ENCODE data around the gene VOPP1. TPM values are rescaled to one million over a fixed set of nuclear protein-coding genes. Genes with fewer than 3 reads are reported as not detected.
A peak's percentile ranks its signal among the peaks of the same experiment; 100 is the strongest.
"Not testable (repeated sequence)": the region's sequence is repeated elsewhere in the genome, so short reads cannot be mapped to it uniquely, and the experiment has no call there.

Gene VOPP1
- polyA plus RNA-seq (2013, experiment 1 of 4) = 58.4 TPM
- 58.9 TPM for polyA plus RNA-seq (2013, experiment 2 of 4)
- 44.8 TPM for polyA plus RNA-seq (2013, experiment 3 of 4)
- 46.7 TPM for polyA plus RNA-seq (2013, experiment 4 of 4)

GRCh38 chr7:55572378-55573233 is at the start of gene VOPP1:
Gene VOPP1 (minus strand): TSS chr7:55572502. CDS start chr7:55572324, 178 bp downstream.
- H3K27ac ChIP-seq (ENCODE audit: insufficient read depth, low read depth, low read length, poor library complexity, severe bottlenecking) = peak within 1 kb of the TSS; percentile 69
- peaks cover 10% of the 10 kb centered on the region for H3K4me1 ChIP-seq (ENCODE audit: control insufficient read depth, insufficient read depth, low read length)
- 1% methylated on average over 77 of the region's 77 CpGs for WGBS, 2 experiments
- H3K27me3 ChIP-seq (ENCODE audit: control insufficient read depth, insufficient read depth, low read length, poor library complexity, severe bottlenecking) = peaks cover 19% of the 10 kb centered on the region
- H3K9me3 ChIP-seq (ENCODE audit: control insufficient read depth, low read length) = no peaks in the 10 kb centered on the region
- H3K36me3 ChIP-seq (ENCODE audit: control insufficient read depth, insufficient read depth, low read length) = no peaks in the 10 kb centered on the region
- peak within 1 kb of the TSS; percentile 80 for H3K4me3 ChIP-seq (ENCODE audit: insufficient read depth, low read depth, low read length)

- H3K36me3 ChIP-seq (ENCODE audit: control insufficient read depth, insufficient read depth, low read length) = no peaks in the 10 kb centered on the region
- no peaks in the 10 kb centered on the region for H3K9me3 ChIP-seq (ENCODE audit: control insufficient read depth, low read length)
Observed at GRCh38 chr7:55618913-55619312, 46.6 kb upstream of the VOPP1 start.

GRCh38 chr7:55614365-55615064 is 42.2 kb upstream of the VOPP1 start:
- not testable (repeated sequence) for H3K9me3 ChIP-seq (ENCODE audit: control insufficient read depth, low read length); H3K4me3 ChIP-seq (ENCODE audit: insufficient read depth, low read depth, low read length); H3K27ac ChIP-seq (ENCODE audit: insufficient read depth, low read depth, low read length, poor library complexity, severe bottlenecking); H3K4me1 ChIP-seq (ENCODE audit: control insufficient read depth, insufficient read depth, low read length); H3K36me3 ChIP-seq (ENCODE audit: control insufficient read depth, insufficient read depth, low read length); H3K27me3 ChIP-seq (ENCODE audit: control insufficient read depth, insufficient read depth, low read length, poor library complexity, severe bottlenecking)
- WGBS, 2 experiments = no CpG with 5 or more reads among the region's 2 CpGs

More at GRCh38 chr7:55618913-55619312, 46.6 kb upstream of the VOPP1 start:
- no peaks in the 10 kb centered on the region for H3K27me3 ChIP-seq (ENCODE audit: control insufficient read depth, insufficient read depth, low read length, poor library complexity, severe bottlenecking)
- 88 to 97% methylated on average over 2 to 3 of the region's 3 CpGs for WGBS, 2 experiments
- no peak overlapping the region for H3K4me3 ChIP-seq (ENCODE audit: insufficient read depth, low read depth, low read length)
- no peak overlapping the region for H3K27ac ChIP-seq (ENCODE audit: insufficient read depth, low read depth, low read length, poor library complexity, severe bottlenecking)
- H3K4me1 ChIP-seq (ENCODE audit: control insufficient read depth, insufficient read depth, low read length) = no peaks in the 10 kb centered on the region

GRCh38 chr7:55609726-55610125 is 37.4 kb upstream of the VOPP1 start:
- H3K9me3 ChIP-seq (ENCODE audit: control insufficient read depth, low read length); H3K27me3 ChIP-seq (ENCODE audit: control insufficient read depth, insufficient read depth, low read length, poor library complexity, severe bottlenecking); H3K36me3 ChIP-seq (ENCODE audit: control insufficient read depth, insufficient read depth, low read length); H3K4me1 ChIP-seq (ENCODE audit: control insufficient read depth, insufficient read depth, low read length); H3K27ac ChIP-seq (ENCODE audit: insufficient read depth, low read depth, low read length, poor library complexity, severe bottlenecking); H3K4me3 ChIP-seq (ENCODE audit: insufficient read depth, low read depth, low read length): not testable (repeated sequence)
- no CpG with 5 or more reads among the region's 1 CpG for WGBS, 2 experiments

- not testable (repeated sequence) for H3K27ac ChIP-seq (ENCODE audit: insufficient read depth, low read depth, low read length, poor library complexity, severe bottlenecking); H3K27me3 ChIP-seq (ENCODE audit: control insufficient read depth, insufficient read depth, low read length, poor library complexity, severe bottlenecking); H3K4me3 ChIP-seq (ENCODE audit: insufficient read depth, low read depth, low read length); H3K4me1 ChIP-seq (ENCODE audit: control insufficient read depth, insufficient read depth, low read length); H3K36me3 ChIP-seq (ENCODE audit: control insufficient read depth, insufficient read depth, low read length); H3K9me3 ChIP-seq (ENCODE audit: control insufficient read depth, low read length)
Observed at GRCh38 chr7:55605661-55606060, 33.4 kb upstream of the VOPP1 start.

- not testable (repeated sequence) for H3K27ac ChIP-seq (ENCODE audit: insufficient read depth, low read depth, low read length, poor library complexity, severe bottlenecking); H3K36me3 ChIP-seq (ENCODE audit: control insufficient read depth, insufficient read depth, low read length); H3K4me1 ChIP-seq (ENCODE audit: control insufficient read depth, insufficient read depth, low read length); H3K27me3 ChIP-seq (ENCODE audit: control insufficient read depth, insufficient read depth, low read length, poor library complexity, severe bottlenecking); H3K9me3 ChIP-seq (ENCODE audit: control insufficient read depth, low read length); H3K4me3 ChIP-seq (ENCODE audit: insufficient read depth, low read depth, low read length)
- 74 to 79% methylated on average over 4 of the region's 4 CpGs for WGBS, 2 experiments
Observed at GRCh38 chr7:55597944-55598499, 25.7 kb upstream of the VOPP1 start.

GRCh38 chr7:55597214-55597739 is 25.0 kb upstream of the VOPP1 start:
- not testable (repeated sequence) for H3K36me3 ChIP-seq (ENCODE audit: control insufficient read depth, insufficient read depth, low read length); H3K27ac ChIP-seq (ENCODE audit: insufficient read depth, low read depth, low read length, poor library complexity, severe bottlenecking); H3K4me1 ChIP-seq (ENCODE audit: control insufficient read depth, insufficient read depth, low read length); H3K9me3 ChIP-seq (ENCODE audit: control insufficient read depth, low read length); H3K27me3 ChIP-seq (ENCODE audit: control insufficient read depth, insufficient read depth, low read length, poor library complexity, severe bottlenecking); H3K4me3 ChIP-seq (ENCODE audit: insufficient read depth, low read depth, low read length)
- WGBS, 2 experiments = 74 to 79% methylated on average over 2 of the region's 2 CpGs

GRCh38 chr7:55595511-55595910 is 23.2 kb upstream of the VOPP1 start:
- no peaks in the 10 kb centered on the region for H3K36me3 ChIP-seq (ENCODE audit: control insufficient read depth, insufficient read depth, low read length)
- no peaks in the 10 kb centered on the region for H3K9me3 ChIP-seq (ENCODE audit: control insufficient read depth, low read length)
- H3K4me1 ChIP-seq (ENCODE audit: control insufficient read depth, insufficient read depth, low read length) = no peaks in the 10 kb centered on the region
- H3K4me3 ChIP-seq (ENCODE audit: insufficient read depth, low read depth, low read length) = no peak overlapping the region
- no peaks in the 10 kb centered on the region for H3K27me3 ChIP-seq (ENCODE audit: control insufficient read depth, insufficient read depth, low read length, poor library complexity, severe bottlenecking)
- 92 to 98% methylated on average over 3 to 4 of the region's 4 CpGs for whole genome bisulfite sequencing, 2 experiments
- no peak overlapping the region for H3K27ac ChIP-seq (ENCODE audit: insufficient read depth, low read depth, low read length, poor library complexity, severe bottlenecking)

GRCh38 chr7:55594870-55595269 is 22.6 kb upstream of the VOPP1 start:
- Histone ChIP-seq H3K36me3 (ENCODE audit: control insufficient read depth, insufficient read depth, low read length) (no peaks in the 10 kb centered on the region), H3K27me3 (ENCODE audit: control insufficient read depth, insufficient read depth, low read length, poor library complexity, severe bottlenecking) (no peaks in the 10 kb centered on the region), H3K27ac (ENCODE audit: insufficient read depth, low read depth, low read length, poor library complexity, severe bottlenecking) (no peak overlapping the region), H3K9me3 (ENCODE audit: control insufficient read depth, low read length) (no peaks in the 10 kb centered on the region), H3K4me1 (ENCODE audit: control insufficient read depth, insufficient read depth, low read length) (no peaks in the 10 kb centered on the region), H3K4me3 (ENCODE audit: insufficient read depth, low read depth, low read length) (no peak overlapping the region)

- no peak overlapping the region for H3K4me3 ChIP-seq (ENCODE audit: insufficient read depth, low read depth, low read length)
- H3K36me3 ChIP-seq (ENCODE audit: control insufficient read depth, insufficient read depth, low read length) = no peaks in the 10 kb centered on the region
- no peaks in the 10 kb centered on the region for H3K9me3 ChIP-seq (ENCODE audit: control insufficient read depth, low read length)
- H3K27me3 ChIP-seq (ENCODE audit: control insufficient read depth, insufficient read depth, low read length, poor library complexity, severe bottlenecking) = no peaks in the 10 kb centered on the region
- H3K27ac ChIP-seq (ENCODE audit: insufficient read depth, low read depth, low read length, poor library complexity, severe bottlenecking) = no peak overlapping the region
- H3K4me1 ChIP-seq (ENCODE audit: control insufficient read depth, insufficient read depth, low read length) = no peaks in the 10 kb centered on the region
- 91% methylated on average over 10 of the region's 10 CpGs for WGBS, 2 experiments
Observed at GRCh38 chr7:55594414-55594813, 22.1 kb upstream of the VOPP1 start.

Data from ectodermal cell (in vitro differentiated cells).